Activated CD4-positive, CD25-positive, alpha-beta regulatory T cell (primary cell): ENCODE results near the gene TEX52.
"Not testable (repeated sequence)": the region's sequence is repeated elsewhere in the genome, so short reads cannot be mapped to it uniquely, and the experiment has no call there.

ENCODE experiments used
- DNase-seq, 4 experiments: peaks; one replicate each; lab custom pipeline; 2025; lab: John Stamatoyannopoulos, UW

The TEX52 gene

GRCh38 chr12:2857021-2857431, at the start of gene TEX52:
Gene TEX52 (minus strand): TSS chr12:2857039. CDS start chr12:2857026, 13 bp downstream.
- no peak for DNase-seq

- DNase-seq: no peak
Measured at GRCh38 chr12:2904260-2904659, 47.4 kb upstream of the TEX52 start.

- DNase-seq: no peak
Measured at GRCh38 chr12:2902272-2902880, 45.5 kb upstream of the TEX52 start.

GRCh38 chr12:2900642-2901041, 43.8 kb upstream of the TEX52 start:
- DNase-seq: no peak

GRCh38 chr12:2897418-2897817, 40.6 kb upstream of the TEX52 start:
- no peak for DNase-seq

GRCh38 chr12:2895511-2895910, 38.7 kb upstream of the TEX52 start:
- DNase-seq: no peak

GRCh38 chr12:2895051-2895451, 38.2 kb upstream of the TEX52 start:
- DNase-seq: no peak

GRCh38 chr12:2893007-2893406, 36.2 kb upstream of the TEX52 start:
- no peak for DNase-seq

GRCh38 chr12:2892246-2892645, 35.4 kb upstream of the TEX52 start:
- no peak for DNase-seq

- DNase-seq: no peak
Measured at GRCh38 chr12:2891240-2892053, 34.6 kb upstream of the TEX52 start.

- peak; percentile 96 to 97 (median 96) for DNase-seq
Measured at GRCh38 chr12:2890388-2891239, 33.8 kb upstream of the TEX52 start, which contains the start of gene TULP3. Gene TULP3 (plus strand): TSS chr12:2890891. CDS start chr12:2890948, 57 bp downstream.

- DNase-seq: no peak
Measured at GRCh38 chr12:2890001-2890387, 33.2 kb upstream of the TEX52 start.

- no peak for DNase-seq
Measured at GRCh38 chr12:2886768-2887450, 30.1 kb upstream of the TEX52 start.

GRCh38 chr12:2884810-2885209, 28.0 kb upstream of the TEX52 start:
- DNase-seq: no peak

GRCh38 chr12:2879853-2880252, 23.0 kb upstream of the TEX52 start:
- DNase-seq: no peak

GRCh38 chr12:2877953-2878732, 21.3 kb upstream of the TEX52 start:
- DNase-seq: no peak

GRCh38 chr12:2877047-2877952, 20.5 kb upstream of the TEX52 start, which contains the start of the genes FOXM1 and RHNO1:
Gene FOXM1 (minus strand): TSS chr12:2877174. CDS start chr12:2874478, 2,696 bp downstream.
Gene RHNO1 (plus strand): TSS chr12:2877223. CDS start chr12:2885367, 8,144 bp downstream.
- peak; percentile 58 to 77 (median 74) for DNase-seq

GRCh38 chr12:2876431-2877046, 19.7 kb upstream of the TEX52 start:
- DNase-seq: no peak

- not testable (repeated sequence) for DNase-seq
Measured at GRCh38 chr12:2868986-2869632, 12.3 kb upstream of the TEX52 start.
